ENCODE data around the gene F2RL1.
"Not testable (repeated sequence)": the region's sequence is repeated elsewhere in the genome, so short reads cannot be mapped to it uniquely, and the experiment has no call there.

F2RL1 gene

GRCh38 chr5:76819851-76820525, 1.2 kb downstream of the F2RL1 start:
- peak overlapping the region; percentile 59; the same call in 1 of the 2 replicates for H3K4me3 ChIP-seq (ENCODE audit: low read length)
- no peak for TF ChIP-seq CTCF (conservative IDR thresholded peaks at IDR 0.05; ENCODE audit: low read length)
- no peak for DNase-seq (ENCODE audit: low read depth)

GRCh38 chr5:76820526-76820890, 1.7 kb downstream of the F2RL1 start:
- no peak for TF ChIP-seq CTCF (conservative IDR thresholded peaks at IDR 0.05; ENCODE audit: low read length)
- H3K4me3 ChIP-seq (ENCODE audit: low read length), result no peak overlapping the region
- DNase-seq (ENCODE audit: low read depth), result no peak

GRCh38 chr5:76821136-76821535, 2.3 kb downstream of the F2RL1 start:
- no peak overlapping the region for H3K4me3 ChIP-seq (ENCODE audit: low read length)
- TF ChIP-seq CTCF (conservative IDR thresholded peaks at IDR 0.05; ENCODE audit: low read length), result no peak
- DNase-seq (ENCODE audit: low read depth), result no peak

- not testable (repeated sequence) for DNase-seq (ENCODE audit: low read depth); H3K4me3 ChIP-seq (ENCODE audit: low read length)
Measured at GRCh38 chr5:76822105-76822731, 3.4 kb downstream of the F2RL1 start.

GRCh38 chr5:76826416-76826815, 7.6 kb downstream of the F2RL1 start:
- H3K4me3 ChIP-seq (ENCODE audit: low read length); DNase-seq (ENCODE audit: low read depth): not testable (repeated sequence)

- peak; percentile 76 for DNase-seq (ENCODE audit: low read depth)
- no peak for TF ChIP-seq CTCF (conservative IDR thresholded peaks at IDR 0.05; ENCODE audit: low read length)
- no peak overlapping the region for H3K4me3 ChIP-seq (ENCODE audit: low read length)
Measured at GRCh38 chr5:76831110-76831452, 12.3 kb downstream of the F2RL1 start.

- no peak overlapping the region for H3K4me3 ChIP-seq (ENCODE audit: low read length)
- DNase-seq (ENCODE audit: low read depth), result no peak
- TF ChIP-seq CTCF (conservative IDR thresholded peaks at IDR 0.05; ENCODE audit: low read length), result no peak
Measured at GRCh38 chr5:76836181-76836580, 17.4 kb downstream of the F2RL1 start.

- no peak overlapping the region for H3K4me3 ChIP-seq (ENCODE audit: low read length)
Measured at GRCh38 chr5:76836585-76836984, 17.8 kb downstream of the F2RL1 start.

More at GRCh38 chr5:76836585-76836984, 17.8 kb downstream of the F2RL1 start:
- no peak for TF ChIP-seq CTCF (conservative IDR thresholded peaks at IDR 0.05; ENCODE audit: low read length)
- no peak for DNase-seq (ENCODE audit: low read depth)
